GM12864 (cell line): ENCODE data around the gene SPACA7.

ENCODE experiments used
- DNase-seq: peaks from one replicate; pipeline ENCODE4 v3.0.0-alpha.2; 2011; ENCODE audit warnings: low read depth
- H3K4me3 ChIP-seq: 2 replicates; pipeline ENCODE4 v1.5.1; 2011; ENCODE audit warnings: mild to moderate bottlenecking, low read depth, low read length, control low read depth
- TF ChIP-seq, protein P1 (sequence below): IDR thresholded peaks from 2 replicates; pipeline ENCODE4 v1.5.1; 2011; ENCODE audit warnings: low read depth, mild to moderate bottlenecking, moderate library complexity, low read length, control low read depth, inconsistent platforms; ENCODE audit errors: missing control alignments

SPACA7 gene

DNA sequence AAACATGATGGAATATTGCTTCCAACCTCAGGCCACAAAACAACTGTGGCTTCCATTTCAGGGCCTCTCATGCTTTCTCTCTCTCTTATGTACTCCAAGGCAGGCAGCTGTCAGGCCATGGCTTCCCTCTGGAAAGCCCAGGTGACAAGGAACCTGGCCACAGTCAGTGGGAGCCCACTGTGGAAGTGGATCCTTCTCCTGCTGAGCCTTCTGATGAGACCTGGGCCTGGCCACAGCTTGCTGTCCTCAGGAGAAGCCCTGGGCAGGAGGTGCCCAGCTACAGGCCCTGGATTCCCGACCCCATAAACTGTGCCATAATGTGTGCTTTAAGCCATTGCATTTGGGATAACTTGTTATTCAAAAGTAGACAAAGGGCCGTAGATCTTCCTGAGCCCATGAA lies 71.2 kb downstream of the SPACA7 start:
- no peak for DNase-seq
- H3K4me3 ChIP-seq, result no peak overlapping the region
- TF ChIP-seq, protein P1, sequence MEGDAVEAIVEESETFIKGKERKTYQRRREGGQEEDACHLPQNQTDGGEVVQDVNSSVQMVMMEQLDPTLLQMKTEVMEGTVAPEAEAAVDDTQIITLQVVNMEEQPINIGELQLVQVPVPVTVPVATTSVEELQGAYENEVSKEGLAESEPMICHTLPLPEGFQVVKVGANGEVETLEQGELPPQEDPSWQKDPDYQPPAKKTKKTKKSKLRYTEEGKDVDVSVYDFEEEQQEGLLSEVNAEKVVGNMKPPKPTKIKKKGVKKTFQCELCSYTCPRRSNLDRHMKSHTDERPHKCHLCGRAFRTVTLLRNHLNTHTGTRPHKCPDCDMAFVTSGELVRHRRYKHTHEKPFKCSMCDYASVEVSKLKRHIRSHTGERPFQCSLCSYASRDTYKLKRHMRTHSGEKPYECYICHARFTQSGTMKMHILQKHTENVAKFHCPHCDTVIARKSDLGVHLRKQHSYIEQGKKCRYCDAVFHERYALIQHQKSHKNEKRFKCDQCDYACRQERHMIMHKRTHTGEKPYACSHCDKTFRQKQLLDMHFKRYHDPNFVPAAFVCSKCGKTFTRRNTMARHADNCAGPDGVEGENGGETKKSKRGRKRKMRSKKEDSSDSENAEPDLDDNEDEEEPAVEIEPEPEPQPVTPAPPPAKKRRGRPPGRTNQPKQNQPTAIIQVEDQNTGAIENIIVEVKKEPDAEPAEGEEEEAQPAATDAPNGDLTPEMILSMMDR, result no peak

DNA sequence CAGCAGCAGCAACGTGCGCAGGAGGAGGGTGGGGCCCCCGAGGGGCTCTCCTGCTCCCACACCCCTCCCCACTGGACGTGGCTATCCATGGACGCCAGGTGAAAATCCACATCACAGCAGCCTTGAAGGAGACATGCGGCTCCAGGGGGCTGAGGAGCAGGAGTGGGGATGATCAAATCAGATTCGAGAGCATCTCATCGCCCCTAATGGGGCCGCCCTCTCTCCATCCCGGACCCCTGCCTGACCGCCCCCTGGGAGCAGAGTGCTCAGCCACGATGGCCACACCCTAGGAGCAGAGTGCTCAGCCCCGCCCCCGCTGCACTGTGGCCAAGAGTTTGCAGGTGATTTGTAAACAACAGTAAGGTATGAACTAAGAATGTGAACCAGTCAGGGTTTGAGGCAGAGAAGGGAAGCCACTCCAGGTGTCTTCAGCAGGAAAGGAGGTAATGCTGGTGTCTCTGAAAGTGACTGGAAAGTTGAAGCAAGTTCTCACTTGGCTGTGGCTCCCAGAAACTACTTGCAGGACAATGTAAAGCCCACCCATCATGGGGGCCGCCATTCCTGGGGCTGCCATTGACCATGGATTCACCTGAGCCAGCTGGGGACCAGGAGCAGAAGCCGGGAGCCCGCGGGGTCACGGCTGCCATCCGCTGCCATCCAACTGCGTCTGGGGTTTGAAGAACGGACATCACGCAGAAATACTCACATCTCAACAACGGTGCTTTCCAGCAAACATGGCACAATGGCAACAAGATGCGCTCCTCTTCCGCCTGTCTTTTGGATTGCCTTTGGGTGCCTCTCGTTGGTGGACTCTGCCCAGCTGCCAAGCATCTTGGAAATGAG lies 71.8 kb downstream of the SPACA7 start:
- TF ChIP-seq, protein P1, result no peak
- no peak for DNase-seq
- no peak overlapping the region for H3K4me3 ChIP-seq

DNA sequence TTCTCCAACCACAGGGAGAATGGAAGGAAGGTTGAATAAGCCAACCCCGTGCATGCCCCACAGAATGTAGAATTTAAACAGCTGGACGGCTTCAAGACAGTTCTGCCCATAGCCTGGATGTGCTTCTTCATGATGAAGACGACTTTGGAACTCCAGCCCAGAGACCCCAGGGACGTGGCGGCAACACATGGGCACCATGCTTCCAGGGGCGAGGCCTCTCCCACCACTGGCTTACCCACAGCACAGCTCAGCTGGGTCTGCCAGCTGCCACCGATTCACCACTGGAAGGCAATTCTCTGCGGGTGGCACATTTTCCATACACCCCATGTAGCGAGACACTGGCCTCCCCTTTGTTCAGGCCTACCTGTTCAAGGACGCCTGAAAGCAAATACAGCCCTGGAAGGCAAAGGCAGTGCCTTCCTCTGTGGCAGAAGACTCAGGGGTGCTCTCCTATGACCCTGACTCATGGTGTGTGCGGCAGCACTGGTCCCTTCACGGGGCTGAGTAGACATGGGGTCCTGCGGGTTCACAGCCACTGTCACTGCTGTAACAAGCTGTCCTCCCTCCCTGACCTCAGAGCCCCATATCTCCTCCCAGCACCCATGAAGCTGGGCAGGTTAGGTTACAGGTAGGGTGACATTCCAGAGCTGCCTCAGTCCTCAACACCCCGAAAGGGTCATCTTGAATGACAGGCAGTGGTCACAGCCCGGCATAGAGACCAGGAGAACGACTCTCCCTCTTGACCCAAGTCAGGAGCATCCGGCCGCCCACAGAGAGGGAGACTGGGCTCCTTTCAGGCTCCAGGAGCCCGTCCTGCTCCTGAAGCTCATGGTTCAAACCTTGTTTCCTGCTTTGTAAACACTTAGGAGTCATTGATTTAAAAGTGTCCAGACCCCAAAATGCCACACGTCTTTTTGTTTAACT lies 72.7 kb downstream of the SPACA7 start:
- H3K4me3 ChIP-seq, result no peak overlapping the region
- no peak for DNase-seq
- TF ChIP-seq, protein P1, result no peak

DNA sequence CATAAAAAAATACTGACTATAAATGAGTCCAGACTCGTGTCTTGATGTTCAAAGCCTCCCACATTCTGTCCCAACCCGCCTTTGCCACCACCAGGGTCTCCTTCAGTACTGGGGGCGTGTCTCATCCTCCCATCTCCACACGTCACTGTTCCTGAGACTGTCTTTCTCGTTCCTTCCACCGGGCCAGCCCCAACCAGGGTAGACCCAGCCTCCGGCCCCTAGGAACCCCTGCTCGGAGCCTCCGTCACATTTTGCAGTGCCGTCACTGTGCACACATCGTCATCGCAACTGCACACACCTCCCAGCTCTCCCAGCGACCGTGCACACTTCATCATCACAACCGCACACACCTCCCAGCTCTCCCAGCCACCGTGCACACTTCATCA lies 73.4 kb downstream of the SPACA7 start:
- TF ChIP-seq, protein P1, result no peak
- DNase-seq, result no peak
- no peak overlapping the region for H3K4me3 ChIP-seq

DNA sequence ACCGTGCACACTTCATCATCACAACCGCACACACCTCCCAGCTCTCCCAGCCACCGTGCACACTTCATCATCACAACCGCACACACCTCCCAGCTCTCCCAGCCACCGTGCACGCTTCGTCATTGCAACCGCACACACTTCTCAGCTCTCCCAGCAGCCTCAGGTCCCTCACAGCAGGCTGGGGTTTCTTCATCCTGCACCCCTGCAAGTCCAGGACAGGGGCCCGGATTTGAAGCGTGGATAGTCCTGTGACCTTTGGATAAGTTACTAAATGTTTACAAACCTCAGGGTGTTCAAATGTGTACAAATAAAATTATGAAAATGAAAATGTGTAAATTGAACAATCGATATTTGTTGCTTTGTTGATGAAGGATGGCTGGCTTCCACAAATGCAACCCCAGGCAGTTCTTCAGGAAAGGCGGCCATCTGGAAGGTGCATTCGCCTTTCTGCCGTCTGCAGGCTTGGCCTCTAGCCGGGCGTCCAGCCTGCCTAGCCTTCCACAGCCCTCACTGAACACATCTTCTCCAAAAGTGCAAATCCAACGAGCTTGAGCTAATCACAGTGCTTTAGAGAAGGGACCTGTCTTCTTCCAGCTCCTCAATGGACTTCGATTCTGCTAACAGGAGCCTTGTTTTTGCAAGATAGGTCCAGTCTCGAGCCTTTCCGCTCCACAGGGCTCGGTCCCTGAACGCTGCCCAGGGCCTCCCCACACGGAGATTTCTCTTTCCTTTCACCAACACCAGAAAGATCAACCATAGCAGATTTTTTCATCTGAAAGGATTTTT lies 74.2 kb downstream of the SPACA7 start:
- TF ChIP-seq, protein P1, result no peak
- no peak overlapping the region for H3K4me3 ChIP-seq
- no peak for DNase-seq

DNA sequence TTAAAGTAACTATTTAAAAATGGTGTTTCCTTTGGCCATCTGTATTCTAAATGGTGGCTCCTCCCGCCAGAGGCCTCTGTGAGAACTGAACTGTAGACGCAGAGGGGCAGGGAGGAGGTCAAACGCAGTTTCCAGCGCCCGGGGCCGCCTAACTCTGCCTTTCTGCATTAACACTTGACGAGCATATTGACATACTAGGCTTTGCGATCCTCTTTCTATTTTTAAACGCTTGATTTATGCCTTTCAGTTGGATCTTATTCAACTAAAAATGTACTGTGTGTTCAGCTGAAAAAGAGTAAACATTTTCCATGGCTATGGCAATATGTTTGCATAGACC lies 74.7 kb downstream of the SPACA7 start:
- H3K4me3 ChIP-seq, result no peak overlapping the region
- TF ChIP-seq, protein P1, result no peak
- DNase-seq, result no peak
